ENCODE data around the gene ELP5.

The ELP5 gene

DNA sequence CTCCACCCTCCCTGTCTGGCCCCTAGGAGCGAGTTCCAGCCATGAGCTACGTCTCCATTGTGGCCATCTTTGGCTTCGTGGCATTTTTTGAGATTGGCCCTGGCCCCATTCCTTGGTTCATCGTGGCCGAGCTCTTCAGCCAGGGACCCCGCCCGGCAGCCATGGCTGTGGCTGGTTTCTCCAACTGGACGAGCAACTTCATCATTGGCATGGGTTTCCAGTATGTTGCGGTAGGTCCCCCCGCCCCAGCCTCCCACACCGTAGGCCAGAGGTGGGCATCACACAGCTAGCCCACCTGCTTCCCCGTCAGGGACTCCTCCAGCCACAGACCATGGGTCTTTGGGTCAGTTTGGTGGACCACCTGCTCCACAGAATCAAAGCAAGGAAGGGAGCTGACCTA lies 33.7 kb downstream of the ELP5 start:
- no peaks in the 10 kb centered on the region for H3K27me3 ChIP-seq (ENCODE audit: control insufficient read depth, insufficient read depth, low read length)
- H3K9me3 ChIP-seq (ENCODE audit: control insufficient read depth, low read length), result no peaks in the 10 kb centered on the region
- no peaks in the 10 kb centered on the region for H3K36me3 ChIP-seq (ENCODE audit: control insufficient read depth, insufficient read depth, low read length)

DNA sequence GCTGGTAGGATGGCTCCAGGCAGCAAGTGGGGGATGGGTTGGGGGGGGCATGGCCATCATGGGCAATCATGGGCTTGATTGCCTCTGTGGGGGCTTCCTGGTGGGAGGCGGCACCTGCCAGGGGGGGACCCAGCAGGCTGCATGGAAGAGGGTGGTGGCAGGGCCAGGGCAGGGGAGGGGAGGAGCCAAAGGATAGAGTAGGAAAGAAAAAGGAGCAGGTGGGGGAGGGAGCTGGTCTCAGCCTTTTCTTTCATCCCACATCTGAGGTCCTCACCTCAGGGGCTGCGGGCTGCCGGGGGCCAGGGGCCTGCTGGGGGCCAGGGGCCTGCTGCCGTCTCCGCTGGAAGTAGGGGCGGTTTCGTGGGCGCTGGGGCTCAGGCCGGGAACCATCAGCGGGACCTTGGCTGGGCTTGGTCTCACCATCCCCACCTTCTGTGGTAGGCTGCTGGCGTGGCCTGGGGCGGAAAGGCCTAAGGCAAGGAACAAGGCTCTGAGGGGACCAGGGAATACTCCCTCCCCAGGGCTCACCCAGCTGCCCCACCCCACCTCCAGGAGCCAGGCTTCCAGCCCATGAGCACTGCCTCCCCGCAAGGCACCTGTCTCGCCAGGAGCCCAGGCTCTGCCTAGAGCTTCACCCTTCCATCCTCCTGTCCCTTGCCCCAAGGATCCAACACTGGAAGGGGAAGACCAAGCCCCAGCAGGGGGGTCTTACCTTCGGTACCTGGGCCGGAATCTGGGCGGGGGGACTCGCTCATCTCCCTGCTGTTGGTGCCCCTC lies 37.4 kb downstream of the ELP5 start:
- Histone ChIP-seq H3K4me2 (ENCODE audit: low read length) (no peak overlapping the region), H3K9me3 (ENCODE audit: control insufficient read depth, low read length) (no peaks in the 10 kb centered on the region), H3K79me2 (no peaks in the 10 kb centered on the region), H3K4me1 (no peaks in the 10 kb centered on the region), H2AFZ (no peak overlapping the region), H3K36me3 (ENCODE audit: control insufficient read depth, insufficient read depth, low read length) (no peaks in the 10 kb centered on the region), H3K27me3 (ENCODE audit: control insufficient read depth, insufficient read depth, low read length) (no peaks in the 10 kb centered on the region), H3K27ac (no peak overlapping the region), H3K9ac (no peak overlapping the region), H3K4me3 (ENCODE audit: low read depth, low read length) (no peak overlapping the region)
- TF ChIP-seq, protein P1, sequence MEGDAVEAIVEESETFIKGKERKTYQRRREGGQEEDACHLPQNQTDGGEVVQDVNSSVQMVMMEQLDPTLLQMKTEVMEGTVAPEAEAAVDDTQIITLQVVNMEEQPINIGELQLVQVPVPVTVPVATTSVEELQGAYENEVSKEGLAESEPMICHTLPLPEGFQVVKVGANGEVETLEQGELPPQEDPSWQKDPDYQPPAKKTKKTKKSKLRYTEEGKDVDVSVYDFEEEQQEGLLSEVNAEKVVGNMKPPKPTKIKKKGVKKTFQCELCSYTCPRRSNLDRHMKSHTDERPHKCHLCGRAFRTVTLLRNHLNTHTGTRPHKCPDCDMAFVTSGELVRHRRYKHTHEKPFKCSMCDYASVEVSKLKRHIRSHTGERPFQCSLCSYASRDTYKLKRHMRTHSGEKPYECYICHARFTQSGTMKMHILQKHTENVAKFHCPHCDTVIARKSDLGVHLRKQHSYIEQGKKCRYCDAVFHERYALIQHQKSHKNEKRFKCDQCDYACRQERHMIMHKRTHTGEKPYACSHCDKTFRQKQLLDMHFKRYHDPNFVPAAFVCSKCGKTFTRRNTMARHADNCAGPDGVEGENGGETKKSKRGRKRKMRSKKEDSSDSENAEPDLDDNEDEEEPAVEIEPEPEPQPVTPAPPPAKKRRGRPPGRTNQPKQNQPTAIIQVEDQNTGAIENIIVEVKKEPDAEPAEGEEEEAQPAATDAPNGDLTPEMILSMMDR (IDR thresholded peaks at IDR 0.05), result no peak

More for the DNA sequence above, 33.7 kb downstream of the ELP5 start:
- Histone ChIP-seq H3K27ac (no peak overlapping the region), H2AFZ (no peak overlapping the region), H3K79me2 (no peaks in the 10 kb centered on the region), H3K4me1 (peaks cover 5% of the 10 kb centered on the region), H3K4me2 (ENCODE audit: low read length) (no peak overlapping the region), H3K4me3 (ENCODE audit: low read depth, low read length) (no peak overlapping the region), H3K9ac (no peak overlapping the region)
- TF ChIP-seq, protein P1 (IDR thresholded peaks at IDR 0.05), result no peak

DNA sequence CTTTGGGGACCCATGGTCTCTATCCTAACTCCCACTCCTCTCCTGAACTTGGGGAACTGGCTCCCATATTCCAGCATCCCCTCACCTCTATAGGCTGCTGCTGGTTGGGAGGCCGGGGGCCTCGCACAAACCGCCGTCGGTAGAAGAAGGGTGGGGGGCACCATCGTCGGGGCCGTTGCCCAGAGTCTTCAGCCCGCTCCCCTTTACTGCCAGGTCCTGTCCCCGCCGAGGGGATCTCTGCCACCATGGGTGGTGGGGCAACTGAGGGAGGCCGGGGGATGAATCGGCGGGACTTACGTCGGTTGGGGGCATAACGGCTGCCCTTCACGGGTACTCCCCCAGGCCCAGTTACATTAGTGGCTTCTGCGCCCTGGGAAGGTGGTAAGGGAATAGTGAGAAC lies 38.2 kb downstream of the ELP5 start:
- Histone ChIP-seq H3K4me2 (ENCODE audit: low read length) (no peak overlapping the region), H3K27ac (no peak overlapping the region), H3K79me2 (no peaks in the 10 kb centered on the region), H3K9ac (no peak overlapping the region), H2AFZ (no peak overlapping the region), H3K36me3 (ENCODE audit: control insufficient read depth, insufficient read depth, low read length) (no peaks in the 10 kb centered on the region), H3K9me3 (ENCODE audit: control insufficient read depth, low read length) (no peaks in the 10 kb centered on the region), H3K4me3 (ENCODE audit: low read depth, low read length) (no peak overlapping the region), H3K27me3 (ENCODE audit: control insufficient read depth, insufficient read depth, low read length) (no peaks in the 10 kb centered on the region), H3K4me1 (peaks cover 4% of the 10 kb centered on the region)
- TF ChIP-seq, protein P1 (IDR thresholded peaks at IDR 0.05), result no peak

DNA sequence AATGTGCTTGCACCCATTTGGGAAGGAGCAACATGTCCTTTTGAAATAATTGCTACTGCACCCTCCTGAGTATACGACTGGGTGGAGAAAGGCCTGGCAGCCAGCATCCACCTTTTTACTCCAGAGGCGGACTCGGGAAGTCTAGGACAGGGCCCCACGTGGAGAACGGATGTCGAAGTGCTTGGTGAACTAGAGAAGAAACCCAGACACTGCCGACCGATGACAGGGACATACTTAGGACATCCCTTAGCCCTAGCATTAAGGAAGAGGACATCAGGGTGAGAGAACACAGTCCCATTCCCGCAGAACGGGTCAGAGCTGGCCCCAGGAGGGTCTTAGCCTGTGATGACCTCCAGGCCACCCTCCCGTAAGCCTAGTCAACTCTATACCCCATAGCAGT lies 38.7 kb downstream of the ELP5 start:
- no peak overlapping the region for H3K27ac ChIP-seq
- H3K79me2 ChIP-seq, result no peaks in the 10 kb centered on the region
- H3K36me3 ChIP-seq (ENCODE audit: control insufficient read depth, insufficient read depth, low read length), result no peaks in the 10 kb centered on the region
- no peak overlapping the region for H3K9ac ChIP-seq
- H3K27me3 ChIP-seq (ENCODE audit: control insufficient read depth, insufficient read depth, low read length), result no peaks in the 10 kb centered on the region
- no peak overlapping the region for H2AFZ ChIP-seq
- H3K9me3 ChIP-seq (ENCODE audit: control insufficient read depth, low read length), result no peaks in the 10 kb centered on the region
- H3K4me2 ChIP-seq (ENCODE audit: low read length), result no peak overlapping the region
- peaks cover 4% of the 10 kb centered on the region for H3K4me1 ChIP-seq
- H3K4me3 ChIP-seq (ENCODE audit: low read depth, low read length), result no peak overlapping the region
- TF ChIP-seq, protein P1 (IDR thresholded peaks at IDR 0.05), result no peak

- TF ChIP-seq, protein P1 (IDR thresholded peaks at IDR 0.05), result no peak
- Histone ChIP-seq H3K4me2 (ENCODE audit: low read length) (no peak overlapping the region), H3K27ac (no peak overlapping the region), H3K9me3 (ENCODE audit: control insufficient read depth, low read length) (no peaks in the 10 kb centered on the region), H3K36me3 (ENCODE audit: control insufficient read depth, insufficient read depth, low read length) (no peaks in the 10 kb centered on the region), H3K9ac (no peak overlapping the region), H3K27me3 (ENCODE audit: control insufficient read depth, insufficient read depth, low read length) (no peaks in the 10 kb centered on the region), H3K79me2 (no peaks in the 10 kb centered on the region), H2AFZ (no peak overlapping the region), H3K4me1 (peaks cover 13% of the 10 kb centered on the region), H3K4me3 (ENCODE audit: low read depth, low read length) (no peak overlapping the region)
These were observed 40.2 kb downstream of the ELP5 start for GRCh38 chr17:7292194-7292593.
